Panc1 (cell line): ENCODE data around the gene USP50. TPM values are rescaled to one million over a fixed set of nuclear protein-coding genes. Genes with fewer than 3 reads are reported as not detected.
"Not testable (repeated sequence)": the region's sequence is repeated elsewhere in the genome, so short reads cannot be mapped to it uniquely, and the experiment has no call there.

ENCODE experiments used
- ATAC-seq: fragments of 200-7000 bp; cut with Tn5 transposase; 2 replicates; pipeline ENCODE4 v1.9.1; 2020; ENCODE audit warnings: mild to moderate bottlenecking, moderate library complexity
- BruUV-seq: library from RNA; stranded (reverse); fragments of 400-500 nt; replicated peaks from 2 replicates; lab custom pipeline; 2021; lab: Mats Ljungman, UMichigan
- CTCF ChIA-PET: fragments of 300-600 bp; sonication (Branson Sonifier 250); formaldehyde crosslinking; loops from one replicate; lab custom pipeline; 2022; ENCODE audit warnings: antibody characterized with exemption; lab: Charles Lee
- POLR2A ChIA-PET: fragments of 300-600 bp; sonication (Branson Sonifier 250); formaldehyde crosslinking; loops from one replicate; lab custom pipeline; 2022; ENCODE audit warnings: antibody characterized with exemption; lab: Charles Lee
- DNase-seq: peaks from one replicate; pipeline ENCODE4 v3.0.0-alpha.2; 2010; ENCODE audit warnings: low read depth, low spot score
- H3K27ac ChIP-seq: 2 replicates; pipeline ENCODE4 v1.5.1; 2011; ENCODE audit warnings: mild to moderate bottlenecking, low read length, inconsistent platforms
- H3K27me3 ChIP-seq: fragments of 200-500 bp; sonication (Bioruptor generic); 2 replicates; pipeline ENCODE4 v1.6.0; 2014; ENCODE audit warnings: low read length, inconsistent platforms; ENCODE audit not compliant: control insufficient read depth, insufficient read depth
- H3K36me3 ChIP-seq: fragments of 200-500 bp; sonication (Bioruptor generic); 2 replicates; pipeline ENCODE4 v1.5.1; 2014; ENCODE audit warnings: inconsistent platforms, mild to moderate bottlenecking, low read length, moderate library complexity; ENCODE audit not compliant: control insufficient read depth, insufficient read depth
- H3K4me1 ChIP-seq: 2 replicates; pipeline ENCODE4 v1.5.1; 2011; ENCODE audit warnings: inconsistent platforms, mild to moderate bottlenecking, low read length, moderate library complexity; ENCODE audit not compliant: control insufficient read depth, insufficient read depth
- H3K4me3 ChIP-seq, 2 experiments: 2 replicates each; pipeline ENCODE4 v1.5.1; 2011 to 2012; ENCODE audit warnings: low read depth in 2 of 2, low read length in 2 of 2, mild to moderate bottlenecking in 2 of 2, inconsistent platforms in 1 of 2, moderate library complexity in 1 of 2
- H3K9me3 ChIP-seq: fragments of 200-500 bp; sonication (Bioruptor generic); 2 replicates; pipeline ENCODE4 v1.5.1; 2014; ENCODE audit warnings: low read depth, mild to moderate bottlenecking, inconsistent platforms, low read length, moderate library complexity; ENCODE audit not compliant: control insufficient read depth, insufficient read depth
- POLR2AphosphoS5 ChIP-seq: IDR thresholded peaks from 2 replicates; pipeline ENCODE4 v1.6.1; 2012; ENCODE audit warnings: mild to moderate bottlenecking, low read depth, low read length, moderate library complexity
- SIN3A ChIP-seq: IDR thresholded peaks from 2 replicates; pipeline ENCODE4 v1.6.1; 2012; ENCODE audit warnings: low read depth, mild to moderate bottlenecking, low read length, moderate library complexity, borderline replicate concordance; ENCODE audit not compliant: insufficient read depth
- TCF7L2 ChIP-seq: IDR thresholded peaks from 2 replicates; pipeline ENCODE4 v1.6.1; 2011; ENCODE audit warnings: mild to moderate bottlenecking, low read depth, low read length, inconsistent platforms
- in situ Hi-C: cut with HindIII; loops from 2 replicates; pipeline ENCODE4 v1.10.0; 2016; ENCODE audit warnings: low sequenced_read_pairs, low pct_unique_long_range_greater_than_20kb
- intact Hi-C: fragments of 100-400 bp; cut with micrococcal nuclease; formaldehyde crosslinking; loops from one replicate; pipeline ENCODE4 v1.10.0; 2022; ENCODE audit not compliant: unreplicated experiment
- total RNA-seq: library from RNA; stranded (reverse); gene quantifications from one replicate; pipeline ENCODE4 v1.2.1, GENCODE V29; 2021; ENCODE audit not compliant: unreplicated experiment
- TF ChIP-seq, protein P1 (sequence below): fragments of 450-650 bp; IDR thresholded peaks from 2 replicates; pipeline ENCODE4 v1.5.1; 2017; ENCODE audit warnings: mild to moderate bottlenecking
- TF ChIP-seq, protein P2 (sequence below), 2 experiments: IDR thresholded peaks; 2 replicates each; pipeline ENCODE4 v1.6.1; 2011 to 2012; ENCODE audit warnings: low read depth in 2 of 2, control low read depth in 1 of 2, low read length in 1 of 2, mild to moderate bottlenecking in 1 of 2, moderate library complexity in 1 of 2; ENCODE audit not compliant: insufficient read depth in 1 of 2

USP50 gene
- total RNA-seq, 1 experiment from 2014 or later: not detected

DNA sequence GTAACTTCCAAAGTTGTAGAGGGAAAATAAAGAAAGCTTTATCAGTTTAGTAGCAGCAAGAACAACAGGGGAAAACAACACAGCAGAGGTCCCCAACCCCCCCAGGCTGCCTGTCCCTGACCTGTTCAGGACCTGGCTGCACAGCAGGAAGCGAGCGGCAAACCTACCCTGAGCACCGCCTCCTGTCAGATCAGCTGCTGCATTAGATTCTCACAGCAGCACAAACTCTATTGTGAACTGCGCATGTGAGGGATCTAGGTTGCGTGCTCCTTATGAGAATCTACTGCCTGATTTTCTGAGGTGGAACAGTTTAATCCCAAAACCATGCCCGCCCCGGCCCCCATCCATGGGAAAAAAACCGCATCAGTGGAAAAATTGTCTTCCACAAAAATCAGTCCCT lies 40.3 kb downstream of the USP50 start:
- no TSS peak for BruUV-seq
- intact Hi-C loops (no loop called here), in situ Hi-C loops (no loop called here)
- Histone ChIP-seq H3K9me3 (no peaks in the 10 kb centered on the region), H3K4me3 (no peak overlapping the region), H3K36me3 (no peaks in the 10 kb centered on the region), H3K4me1 (no peaks in the 10 kb centered on the region), H3K27ac (no peak overlapping the region), H3K27me3 (no peaks in the 10 kb centered on the region)
- CTCF ChIA-PET: interaction anchor here (0.6 kb wide), 1 partner anchor 877 kb away, joined by 3 read pairs; no protein-coding TSS in a partner anchor
- ATAC-seq (no peak), DNase-seq (no peak)
- TF ChIP-seq, protein P1, sequence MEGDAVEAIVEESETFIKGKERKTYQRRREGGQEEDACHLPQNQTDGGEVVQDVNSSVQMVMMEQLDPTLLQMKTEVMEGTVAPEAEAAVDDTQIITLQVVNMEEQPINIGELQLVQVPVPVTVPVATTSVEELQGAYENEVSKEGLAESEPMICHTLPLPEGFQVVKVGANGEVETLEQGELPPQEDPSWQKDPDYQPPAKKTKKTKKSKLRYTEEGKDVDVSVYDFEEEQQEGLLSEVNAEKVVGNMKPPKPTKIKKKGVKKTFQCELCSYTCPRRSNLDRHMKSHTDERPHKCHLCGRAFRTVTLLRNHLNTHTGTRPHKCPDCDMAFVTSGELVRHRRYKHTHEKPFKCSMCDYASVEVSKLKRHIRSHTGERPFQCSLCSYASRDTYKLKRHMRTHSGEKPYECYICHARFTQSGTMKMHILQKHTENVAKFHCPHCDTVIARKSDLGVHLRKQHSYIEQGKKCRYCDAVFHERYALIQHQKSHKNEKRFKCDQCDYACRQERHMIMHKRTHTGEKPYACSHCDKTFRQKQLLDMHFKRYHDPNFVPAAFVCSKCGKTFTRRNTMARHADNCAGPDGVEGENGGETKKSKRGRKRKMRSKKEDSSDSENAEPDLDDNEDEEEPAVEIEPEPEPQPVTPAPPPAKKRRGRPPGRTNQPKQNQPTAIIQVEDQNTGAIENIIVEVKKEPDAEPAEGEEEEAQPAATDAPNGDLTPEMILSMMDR: no peak
- no peak for TF ChIP-seq SIN3A
- TF ChIP-seq POLR2AphosphoS5: no peak
- TF ChIP-seq, protein P2, sequence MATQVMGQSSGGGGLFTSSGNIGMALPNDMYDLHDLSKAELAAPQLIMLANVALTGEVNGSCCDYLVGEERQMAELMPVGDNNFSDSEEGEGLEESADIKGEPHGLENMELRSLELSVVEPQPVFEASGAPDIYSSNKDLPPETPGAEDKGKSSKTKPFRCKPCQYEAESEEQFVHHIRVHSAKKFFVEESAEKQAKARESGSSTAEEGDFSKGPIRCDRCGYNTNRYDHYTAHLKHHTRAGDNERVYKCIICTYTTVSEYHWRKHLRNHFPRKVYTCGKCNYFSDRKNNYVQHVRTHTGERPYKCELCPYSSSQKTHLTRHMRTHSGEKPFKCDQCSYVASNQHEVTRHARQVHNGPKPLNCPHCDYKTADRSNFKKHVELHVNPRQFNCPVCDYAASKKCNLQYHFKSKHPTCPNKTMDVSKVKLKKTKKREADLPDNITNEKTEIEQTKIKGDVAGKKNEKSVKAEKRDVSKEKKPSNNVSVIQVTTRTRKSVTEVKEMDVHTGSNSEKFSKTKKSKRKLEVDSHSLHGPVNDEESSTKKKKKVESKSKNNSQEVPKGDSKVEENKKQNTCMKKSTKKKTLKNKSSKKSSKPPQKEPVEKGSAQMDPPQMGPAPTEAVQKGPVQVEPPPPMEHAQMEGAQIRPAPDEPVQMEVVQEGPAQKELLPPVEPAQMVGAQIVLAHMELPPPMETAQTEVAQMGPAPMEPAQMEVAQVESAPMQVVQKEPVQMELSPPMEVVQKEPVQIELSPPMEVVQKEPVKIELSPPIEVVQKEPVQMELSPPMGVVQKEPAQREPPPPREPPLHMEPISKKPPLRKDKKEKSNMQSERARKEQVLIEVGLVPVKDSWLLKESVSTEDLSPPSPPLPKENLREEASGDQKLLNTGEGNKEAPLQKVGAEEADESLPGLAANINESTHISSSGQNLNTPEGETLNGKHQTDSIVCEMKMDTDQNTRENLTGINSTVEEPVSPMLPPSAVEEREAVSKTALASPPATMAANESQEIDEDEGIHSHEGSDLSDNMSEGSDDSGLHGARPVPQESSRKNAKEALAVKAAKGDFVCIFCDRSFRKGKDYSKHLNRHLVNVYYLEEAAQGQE (IDR thresholded peaks at IDR 0.05; ENCODE audit: insufficient read depth in 1 of 2, low read depth in 2 of 2, low read length in 1 of 2): no peak
- TF ChIP-seq TCF7L2: no peak
- POLR2A ChIA-PET: no interaction called here

DNA sequence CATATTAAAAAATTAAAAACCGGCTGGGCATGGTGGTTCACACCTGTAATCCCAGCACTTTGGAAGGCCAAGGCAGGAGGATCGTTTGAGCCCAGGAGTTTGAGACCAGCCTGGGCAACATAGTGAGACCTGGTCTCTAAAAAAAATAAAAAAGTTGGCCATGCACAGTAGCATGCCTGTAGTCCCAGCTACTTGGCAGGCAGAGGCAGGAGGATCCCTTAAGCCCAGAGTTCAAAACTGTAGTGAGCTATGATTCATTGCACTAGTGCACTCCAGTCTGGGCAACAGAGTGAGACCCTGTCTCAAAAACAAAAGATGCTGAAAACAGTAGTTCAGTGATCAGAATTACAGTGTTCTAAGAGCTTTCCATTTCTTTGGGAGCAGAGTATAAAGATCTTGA lies 40.8 kb downstream of the USP50 start:
- H3K27me3 ChIP-seq, H3K4me1 ChIP-seq, H3K4me3 ChIP-seq, H3K36me3 ChIP-seq, H3K9me3 ChIP-seq, DNase-seq, BruUV-seq, intact Hi-C loops, H3K27ac ChIP-seq, in situ Hi-C loops: not testable (repeated sequence)
- POLR2A ChIA-PET: interaction anchor here (0.6 kb wide), 1 partner anchor 82 kb away, joined by 4 read pairs; no protein-coding TSS in a partner anchor
- CTCF ChIA-PET: interaction anchor here (0.6 kb wide), 1 partner anchor 877 kb away, joined by 3 read pairs; no protein-coding TSS in a partner anchor
- ATAC-seq: peak; percentile 57; the same call in 1 of the 2 replicates

DNA sequence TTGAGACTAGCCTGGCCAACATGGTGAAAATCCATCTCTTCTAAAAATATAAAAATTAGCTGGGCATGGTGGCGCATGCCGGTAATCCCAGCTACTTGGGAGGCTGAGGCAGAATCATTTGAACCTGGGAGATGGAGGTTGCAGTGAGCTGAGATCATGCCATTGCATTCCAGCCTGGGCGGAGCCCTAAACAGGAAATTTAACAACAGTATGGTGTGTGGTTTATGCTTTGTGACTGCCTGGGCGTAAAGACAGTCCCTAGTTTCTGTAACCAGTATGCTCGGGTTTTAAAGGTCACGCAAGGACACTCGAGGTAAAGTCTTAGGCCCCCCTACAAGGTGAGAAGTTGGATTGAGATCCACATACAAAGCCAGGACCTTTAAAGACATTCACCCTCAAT lies 43.3 kb downstream of the USP50 start:
- ChIA-PET POLR2A (no interaction called here), CTCF (no interaction called here)
- H3K27ac ChIP-seq: no peak overlapping the region
- TF ChIP-seq SIN3A (no peak), TCF7L2 (no peak), POLR2AphosphoS5 (no peak)
- TF ChIP-seq, protein P1: no peak
- TF ChIP-seq, protein P2 (IDR thresholded peaks at IDR 0.05; ENCODE audit: insufficient read depth in 1 of 2, low read depth in 2 of 2, low read length in 1 of 2): no peak
- in situ Hi-C loops: no loop called here
- ATAC-seq (no peak), DNase-seq (no peak)
- peaks cover 23% of the 10 kb centered on the region for H3K36me3 ChIP-seq
- no peaks in the 10 kb centered on the region for H3K27me3 ChIP-seq
- H3K4me3 ChIP-seq: no peak overlapping the region
- H3K9me3 ChIP-seq: no peaks in the 10 kb centered on the region
- intact Hi-C loops: no loop called here
- H3K4me1 ChIP-seq: no peaks in the 10 kb centered on the region
- no TSS peak for BruUV-seq
